Transverse colon (tissue), 4 donors: Measurements from ENCODE around the gene SMARCE1. TPM values are rescaled to one million over a fixed set of nuclear protein-coding genes. Genes with fewer than 3 reads are reported as not detected.
A peak's percentile ranks its signal among the peaks of the same experiment; 100 is the strongest.

ENCODE experiments used
- DNase-seq: peaks from one replicate; pipeline ENCODE4 v3.0.0-alpha.2; 2019
- H3K27ac ChIP-seq, 4 donors: fragments of 200-600 bp; sonication (generic); 2 replicates each; pipeline ENCODE4 v1.5.1; 2016 to 2018; ENCODE audit warnings: inconsistent platforms in 4 of 4
- H3K27me3 ChIP-seq: fragments of 200-600 bp; sonication (generic); 2 replicates; pipeline ENCODE4 v1.5.1; 2017; ENCODE audit warnings: inconsistent platforms
- H3K36me3 ChIP-seq, 4 donors: fragments of 200-600 bp; sonication (generic); 2 replicates each; pipeline ENCODE4 v1.5.1; 2017 to 2019; ENCODE audit warnings: inconsistent platforms in 4 of 4
- H3K4me1 ChIP-seq, 4 donors: fragments of 200-600 bp; sonication (generic); 2 replicates each; pipeline ENCODE4 v1.5.1; 2017 to 2020; ENCODE audit warnings: inconsistent platforms in 4 of 4
- H3K4me3 ChIP-seq, 4 donors: fragments of 200-600 bp; sonication (generic); 1 replicate in 1 of 4; 2 replicates in 3 of 4; pipeline versions ENCODE4 v1.5.1 to v1.6.1; 2017 to 2019; ENCODE audit warnings: inconsistent platforms in 4 of 4
- H3K9me3 ChIP-seq, 2 donors: fragments of 200-600 bp; sonication (generic); 2 replicates each; pipeline ENCODE4 v1.5.1; 2017 to 2019; ENCODE audit warnings: inconsistent platforms in 2 of 2
- CTCF ChIP-seq, 5 experiments: fragments of 200-600 bp in 3 of 5; fragments of 450-650 bp in 2 of 5; sonication (generic) in 3 of 5; IDR thresholded peaks; 1 replicate in 2 of 5; 2 replicates in 3 of 5; pipeline ENCODE4 v1.5.1; 2016 to 2017; ENCODE audit warnings: antibody characterized with exemption in 5 of 5, inconsistent platforms in 3 of 5, mild to moderate bottlenecking in 2 of 5, moderate library complexity in 1 of 5
- EP300 ChIP-seq: sonication (generic); formaldehyde crosslinking; IDR thresholded peaks from one replicate; pipeline ENCODE4 v1.6.1; 2017; ENCODE audit warnings: antibody characterized with exemption, low read depth
- POLR2A ChIP-seq: fragments of 450-650 bp; IDR thresholded peaks from one replicate; pipeline ENCODE4 v1.6.1; 2016; ENCODE audit warnings: antibody characterized with exemption, mild to moderate bottlenecking, moderate library complexity
- POLR2AphosphoS5 ChIP-seq, 3 donors: sonication (generic); formaldehyde crosslinking; IDR thresholded peaks; one replicate each; pipeline ENCODE4 v1.6.1; 2016; ENCODE audit warnings: antibody characterized with exemption in 3 of 3
- WGBS, 2 donors: methylation state at CpG; one replicate each; pipeline ENCODE4 v1.1.5; 2018; ENCODE audit warnings: low coverage in 1 of 2; 5-methylcytosine and 5-hydroxymethylcytosine counted together
- in situ Hi-C, 4 donors: fragments of 200-750 bp; cut with MboI; loops; one replicate each; pipeline versions ENCODE4 v1.15.0 to v1.15.1; 2017; ENCODE audit warnings: low sequenced_read_pairs in 3 of 4, low pct_ligation_motif_present in 1 of 4, low pct_unique_long_range_greater_than_20kb in 1 of 4
- intact Hi-C: fragments of 100-400 bp; cut with DNase I; formaldehyde crosslinking; loops from one replicate; pipeline ENCODE4 v1.15.1; 2023; ENCODE audit warnings: low total_unique reads
- total RNA-seq, 4 donors: library from RNA; depleted of rRNA; stranded (reverse); fragments of >200 nt; gene quantifications; one replicate each; pipeline ENCODE4 v1.1.0, GENCODE V29; 2016

Gene SMARCE1
- total RNA-seq, 4 donors from 2014 or later = 43.0 to 87.2 (median 61.6) TPM

GRCh38 chr17:40632216-40632615 lies 15.4 kb downstream of the SMARCE1 start:
- no peaks in the 10 kb centered on the region for H3K9me3 ChIP-seq
- WGBS, 2 donors = 74% methylated on average over 9 of the region's 9 CpGs; no CpG with 5 or more reads in 1 of the 2 donors
- H3K27me3 ChIP-seq = no peaks in the 10 kb centered on the region
- no peak for DNase-seq
- intact Hi-C loops (no loop called here), in situ Hi-C loops (no loop called here)
- no peak overlapping the region for H3K4me3 ChIP-seq
- peak in 1 of 3 donors; percentile 18 for TF ChIP-seq POLR2AphosphoS5 (IDR thresholded peaks at IDR 0.05)
- TF ChIP-seq CTCF (IDR thresholded peaks at IDR 0.05) = no peak
- no peak for TF ChIP-seq POLR2A
- no peaks in the 10 kb centered on the region for H3K4me1 ChIP-seq
- H3K27ac ChIP-seq = peak overlapping the region in 2 of 4 donors; percentile 28 to 34
- H3K36me3 ChIP-seq = peaks cover 0 to 86% (median 43%) of the 10 kb centered on the region in 4 donors

- Histone ChIP-seq H3K27ac (no peak overlapping the region), H3K36me3 (peaks cover 0 to 63% (median 28%) of the 10 kb centered on the region in 4 donors), H3K4me1 (no peaks in the 10 kb centered on the region), H3K4me3 (no peak overlapping the region), H3K9me3 (no peaks in the 10 kb centered on the region), H3K27me3 (no peaks in the 10 kb centered on the region)
- in situ Hi-C loops = no loop called here
- intact Hi-C loops = no loop called here
- DNase-seq = no peak
- WGBS, 2 donors = 47 to 65% methylated on average over 2 of the region's 2 CpGs
- no peak for TF ChIP-seq EP300
- TF ChIP-seq POLR2AphosphoS5 (IDR thresholded peaks at IDR 0.05) = no peak
- TF ChIP-seq CTCF (IDR thresholded peaks at IDR 0.05) = no peak
- no peak for TF ChIP-seq POLR2A
Observed at GRCh38 chr17:40629842-40630241, 17.8 kb downstream of the SMARCE1 start.

GRCh38 chr17:40625311-40625710 lies 22.3 kb downstream of the SMARCE1 start:
- no peak for DNase-seq
- TF ChIP-seq EP300 (no peak), POLR2AphosphoS5 (IDR thresholded peaks at IDR 0.05) (no peak), POLR2A (no peak), CTCF (IDR thresholded peaks at IDR 0.05) (no peak)
- H3K27me3 ChIP-seq = no peaks in the 10 kb centered on the region
- peaks cover 0 to 27% (median 12%) of the 10 kb centered on the region in 4 donors for H3K36me3 ChIP-seq
- H3K4me1 ChIP-seq = peaks cover 0 to 8% (median under 1%) of the 10 kb centered on the region in 4 donors
- H3K27ac ChIP-seq = no peak overlapping the region
- in situ Hi-C loops = no loop called here
- H3K9me3 ChIP-seq = no peaks in the 10 kb centered on the region
- 59 to 60% methylated on average over 5 of the region's 5 CpGs for WGBS, 2 donors
- H3K4me3 ChIP-seq = no peak overlapping the region
- intact Hi-C loops = no loop called here

- no peak for TF ChIP-seq POLR2AphosphoS5 (IDR thresholded peaks at IDR 0.05)
- TF ChIP-seq EP300 = no peak
- no peak for TF ChIP-seq CTCF (IDR thresholded peaks at IDR 0.05)
- TF ChIP-seq POLR2A = no peak
- Histone ChIP-seq H3K4me3 (no peak overlapping the region), H3K4me1 (peaks cover 0 to 19% (median 14%) of the 10 kb centered on the region in 4 donors), H3K27ac (no peak overlapping the region), H3K27me3 (no peaks in the 10 kb centered on the region), H3K36me3 (peaks cover 0 to 10% (median 4%) of the 10 kb centered on the region in 4 donors), H3K9me3 (no peaks in the 10 kb centered on the region)
- WGBS, 2 donors = 78 to 94% methylated on average over 10 to 12 of the region's 12 CpGs
- no peak for DNase-seq
- intact Hi-C loops (no loop called here), in situ Hi-C loops (loop anchor here (5.0 to 25.0 kb wide), 3 partner anchors 164 to 1039 kb away; partner anchors contain the start of genes KRT27 (in 2 of the 4) and KRT28 (in 2 of the 4))
Observed at GRCh38 chr17:40623419-40624210, 24.0 kb downstream of the SMARCE1 start.
